ENCODE data around the gene CCT3. TPM values are rescaled to one million over a fixed set of nuclear protein-coding genes. Genes with fewer than 3 reads are reported as not detected.
"Not testable (repeated sequence)": the region's sequence is repeated elsewhere in the genome, so short reads cannot be mapped to it uniquely, and the experiment has no call there.

Gene CCT3
- polyA plus RNA-seq, 2 donors: 61.2 to 149 TPM

DNA sequence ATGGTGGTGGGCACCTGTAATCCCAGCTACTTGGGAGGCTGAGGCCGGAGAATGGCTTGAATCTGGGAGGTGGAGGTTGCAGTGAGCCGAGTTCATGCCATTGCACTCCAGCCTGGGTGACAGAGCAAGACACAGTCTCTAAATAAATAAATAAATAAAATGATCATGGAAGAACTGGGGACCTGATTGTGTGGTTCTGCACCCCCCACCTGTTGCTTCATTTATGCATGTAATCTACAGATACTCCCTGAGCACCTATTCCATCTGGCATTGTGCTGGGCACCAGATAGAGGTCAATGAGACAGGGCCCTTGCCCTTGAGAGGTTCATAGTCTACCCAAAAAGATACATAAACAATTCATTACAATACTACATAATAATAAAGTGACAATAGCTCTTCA is 19.9 kb upstream of the CCT3 start:
- no peaks in the 10 kb centered on the region for H3K36me3 ChIP-seq (ENCODE audit: control insufficient read depth in 2 of 2, insufficient read depth in 2 of 2, low read length in 1 of 2)

DNA sequence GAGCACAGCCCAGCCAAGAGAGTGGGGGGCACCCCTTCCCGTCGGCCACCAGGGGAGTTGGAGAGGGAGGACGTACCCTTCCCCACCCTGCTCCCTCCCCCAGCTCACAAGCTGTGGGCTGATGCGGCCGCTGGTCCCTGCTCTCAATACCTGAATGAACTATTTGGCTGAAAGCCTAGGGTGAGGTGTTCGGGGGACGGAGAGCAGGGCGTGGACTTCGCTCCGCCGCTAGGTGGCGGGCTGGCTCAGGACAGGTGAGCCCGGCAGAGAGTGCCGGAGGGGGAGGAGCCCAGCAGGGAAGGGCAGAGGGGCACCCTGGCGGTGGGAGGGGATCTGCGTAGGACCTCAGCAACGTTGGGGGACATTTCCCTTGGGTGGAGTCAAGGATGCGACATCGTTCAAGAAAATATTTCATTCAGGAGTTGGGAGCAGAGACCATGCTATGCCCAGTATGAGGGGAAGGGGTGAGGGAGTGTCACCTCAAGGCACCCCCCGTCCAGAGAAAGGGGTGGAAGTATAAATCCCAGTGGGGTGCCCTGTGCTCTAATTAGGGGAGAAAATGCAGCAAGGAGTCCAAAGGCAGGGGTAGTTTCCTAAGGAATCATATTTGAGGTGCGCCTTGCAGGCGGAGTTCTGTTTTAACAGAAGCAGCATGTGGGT is 18.9 kb upstream of the CCT3 start:
- 9 to 10% methylated on average over 22 of the region's 22 CpGs for WGBS, 2 donors
- no peaks in the 10 kb centered on the region for H3K27me3 ChIP-seq (ENCODE audit: control insufficient read depth in 1 of 2, insufficient read depth in 2 of 2, low read length in 2 of 2)

More for the DNA sequence above, 19.9 kb upstream of the CCT3 start:
- Histone ChIP-seq H3K4me3 (ENCODE audit: low read depth in 1 of 2, low read length in 2 of 2) (no peak overlapping the region), H3K4me1 (ENCODE audit: control insufficient read depth in 2 of 2, insufficient read depth in 2 of 2, low read length in 1 of 2) (peaks cover 0 to 5% of the 10 kb centered on the region in 2 donors), H3K9me3 (ENCODE audit: control insufficient read depth in 2 of 2, insufficient read depth in 1 of 2, low read depth in 1 of 2, low read length in 1 of 2) (no peaks in the 10 kb centered on the region), H3K27me3 (ENCODE audit: control insufficient read depth in 1 of 2, insufficient read depth in 2 of 2, low read length in 2 of 2) (no peaks in the 10 kb centered on the region), H3K27ac (ENCODE audit: low read depth in 2 of 2, low read length in 1 of 2) (no peak overlapping the region)
- 95 to 98% methylated on average over 2 of the region's 2 CpGs for WGBS, 2 donors

DNA sequence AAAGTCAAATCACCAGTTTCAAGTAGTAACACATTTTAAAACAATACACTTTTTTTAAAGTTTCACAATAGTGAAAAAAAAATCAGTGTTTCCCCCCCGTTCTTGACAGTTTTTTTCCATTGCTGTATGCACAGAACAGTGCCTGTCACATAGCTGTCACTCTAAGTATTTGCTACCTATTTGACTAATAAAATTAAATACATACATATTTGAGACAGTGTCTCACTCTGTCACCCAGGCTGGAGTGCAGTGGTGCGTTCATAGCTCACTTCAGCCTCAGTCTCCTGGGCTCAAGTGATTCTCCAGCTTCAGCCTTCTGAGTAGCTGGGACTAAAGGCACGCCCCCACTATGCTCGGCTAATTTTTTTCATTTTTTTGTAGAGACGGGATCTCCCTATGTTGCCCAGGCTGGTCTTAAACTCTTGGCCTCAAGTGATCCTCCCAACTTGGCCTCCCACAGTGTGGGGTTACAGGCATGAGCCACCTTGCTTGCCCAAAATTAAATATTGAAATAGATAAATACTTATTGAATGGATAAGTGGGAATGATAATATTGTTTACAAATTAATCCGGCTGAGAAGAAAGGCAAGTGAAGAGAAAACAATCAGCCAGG is 18.3 kb upstream of the CCT3 start:
- H3K4me1 ChIP-seq (ENCODE audit: control insufficient read depth in 2 of 2, insufficient read depth in 2 of 2, low read length in 1 of 2): peaks cover 0 to 5% of the 10 kb centered on the region in 2 donors
- no peak overlapping the region for H3K4me3 ChIP-seq (ENCODE audit: low read depth in 1 of 2, low read length in 2 of 2)
- H3K36me3 ChIP-seq (ENCODE audit: control insufficient read depth in 2 of 2, insufficient read depth in 2 of 2, low read length in 1 of 2): no peaks in the 10 kb centered on the region
- WGBS, 2 donors: 40 to 45% methylated on average over 6 of the region's 6 CpGs
- H3K27ac ChIP-seq (ENCODE audit: low read depth in 2 of 2, low read length in 1 of 2): no peak overlapping the region
- H3K27me3 ChIP-seq (ENCODE audit: control insufficient read depth in 1 of 2, insufficient read depth in 2 of 2, low read length in 2 of 2): no peaks in the 10 kb centered on the region
- no peaks in the 10 kb centered on the region for H3K9me3 ChIP-seq (ENCODE audit: control insufficient read depth in 2 of 2, insufficient read depth in 1 of 2, low read depth in 1 of 2, low read length in 1 of 2)

More for the DNA sequence above, 18.9 kb upstream of the CCT3 start:
- no peaks in the 10 kb centered on the region for H3K36me3 ChIP-seq (ENCODE audit: control insufficient read depth in 2 of 2, insufficient read depth in 2 of 2, low read length in 1 of 2)
- no peak overlapping the region for H3K27ac ChIP-seq (ENCODE audit: low read depth in 2 of 2, low read length in 1 of 2)
- peaks cover 0 to 5% of the 10 kb centered on the region in 2 donors for H3K4me1 ChIP-seq (ENCODE audit: control insufficient read depth in 2 of 2, insufficient read depth in 2 of 2, low read length in 1 of 2)
- no peaks in the 10 kb centered on the region for H3K9me3 ChIP-seq (ENCODE audit: control insufficient read depth in 2 of 2, insufficient read depth in 1 of 2, low read depth in 1 of 2, low read length in 1 of 2)
- H3K4me3 ChIP-seq (ENCODE audit: low read depth in 1 of 2, low read length in 2 of 2): no peak overlapping the region

DNA sequence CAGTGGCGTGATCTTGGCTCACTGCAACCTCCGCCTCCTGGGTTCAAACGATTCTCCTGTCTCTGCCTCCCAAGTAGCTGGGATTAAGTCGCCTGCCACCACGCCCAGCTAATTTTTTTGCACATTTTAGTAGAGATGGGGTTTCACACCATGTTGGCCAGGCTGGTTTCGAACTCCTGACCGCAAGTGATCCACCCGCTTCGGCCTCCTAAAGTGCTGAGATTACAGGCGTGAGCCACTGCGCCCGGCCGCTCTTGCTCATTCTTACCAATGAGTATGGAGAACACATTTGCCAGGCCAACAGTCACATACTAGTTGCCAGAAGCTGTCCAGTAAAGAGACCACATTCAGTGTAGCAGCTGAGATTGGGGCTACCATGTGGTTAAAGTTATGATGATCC is 14.4 kb upstream of the CCT3 start:
- not testable (repeated sequence) for H3K9me3 ChIP-seq (ENCODE audit: control insufficient read depth in 2 of 2, insufficient read depth in 1 of 2, low read depth in 1 of 2, low read length in 1 of 2); H3K27ac ChIP-seq (ENCODE audit: low read depth in 2 of 2, low read length in 1 of 2); H3K4me1 ChIP-seq (ENCODE audit: control insufficient read depth in 2 of 2, insufficient read depth in 2 of 2, low read length in 1 of 2); H3K27me3 ChIP-seq (ENCODE audit: control insufficient read depth in 1 of 2, insufficient read depth in 2 of 2, low read length in 2 of 2); H3K36me3 ChIP-seq (ENCODE audit: control insufficient read depth in 2 of 2, insufficient read depth in 2 of 2, low read length in 1 of 2); H3K4me3 ChIP-seq (ENCODE audit: low read depth in 1 of 2, low read length in 2 of 2)
- 87 to 93% methylated on average over 13 of the region's 13 CpGs for WGBS, 2 donors

DNA sequence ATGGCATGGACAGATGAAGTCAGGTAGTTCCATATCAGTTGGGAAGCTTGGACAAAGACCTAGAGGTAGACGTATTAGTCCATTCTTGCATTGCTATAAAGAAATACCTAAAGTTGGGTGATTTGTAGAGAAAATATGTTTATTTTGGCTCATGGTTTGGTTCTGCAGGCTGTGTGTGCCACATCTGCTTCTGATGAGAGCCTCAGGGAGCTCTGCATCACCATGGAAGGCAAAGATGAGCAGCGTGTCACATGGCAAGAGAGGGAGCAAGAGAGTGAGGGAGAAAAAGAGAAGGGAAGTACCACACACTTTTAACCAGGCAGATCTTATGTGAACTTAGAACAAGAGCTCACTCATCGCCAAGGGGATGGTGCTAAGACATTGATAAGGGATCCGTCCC is 9.2 kb upstream of the CCT3 start:
- no peaks in the 10 kb centered on the region for H3K27me3 ChIP-seq (ENCODE audit: control insufficient read depth in 1 of 2, insufficient read depth in 2 of 2, low read length in 2 of 2)
- H3K27ac ChIP-seq (ENCODE audit: low read depth in 2 of 2, low read length in 1 of 2): no peak overlapping the region
- no peaks in the 10 kb centered on the region for H3K36me3 ChIP-seq (ENCODE audit: control insufficient read depth in 2 of 2, insufficient read depth in 2 of 2, low read length in 1 of 2)
- no peaks in the 10 kb centered on the region for H3K4me1 ChIP-seq (ENCODE audit: control insufficient read depth in 2 of 2, insufficient read depth in 2 of 2, low read length in 1 of 2)
- H3K4me3 ChIP-seq (ENCODE audit: low read depth in 1 of 2, low read length in 2 of 2): no peak overlapping the region
- 72 to 81% methylated on average over 4 of the region's 4 CpGs for WGBS, 2 donors
- H3K9me3 ChIP-seq (ENCODE audit: control insufficient read depth in 2 of 2, insufficient read depth in 1 of 2, low read depth in 1 of 2, low read length in 1 of 2): no peaks in the 10 kb centered on the region

DNA sequence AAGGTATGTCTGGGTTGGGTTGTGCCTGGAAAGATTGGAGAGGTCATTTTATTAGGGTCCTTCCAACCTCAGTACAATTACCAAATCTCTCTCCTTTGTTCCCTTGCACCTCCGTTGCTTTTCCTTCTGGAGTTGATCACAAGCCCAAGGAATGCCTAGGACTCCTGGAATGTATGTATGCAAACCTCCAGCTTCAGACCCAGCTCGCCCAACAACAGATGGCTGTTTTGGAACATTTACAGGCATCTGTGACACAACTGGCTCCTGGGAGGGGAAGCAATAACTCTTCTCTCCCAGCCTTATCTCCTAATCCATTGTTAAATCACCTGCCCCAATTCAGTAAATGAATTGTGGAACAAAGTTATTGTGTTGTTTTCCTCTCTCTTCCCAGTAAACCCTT is 8.5 kb upstream of the CCT3 start:
- 62 to 64% methylated on average over 2 of the region's 2 CpGs for WGBS, 2 donors
- Histone ChIP-seq H3K36me3 (ENCODE audit: control insufficient read depth in 2 of 2, insufficient read depth in 2 of 2, low read length in 1 of 2) (no peaks in the 10 kb centered on the region), H3K9me3 (ENCODE audit: control insufficient read depth in 2 of 2, insufficient read depth in 1 of 2, low read depth in 1 of 2, low read length in 1 of 2) (no peaks in the 10 kb centered on the region), H3K4me1 (ENCODE audit: control insufficient read depth in 2 of 2, insufficient read depth in 2 of 2, low read length in 1 of 2) (no peaks in the 10 kb centered on the region), H3K27ac (ENCODE audit: low read depth in 2 of 2, low read length in 1 of 2) (no peak overlapping the region), H3K27me3 (ENCODE audit: control insufficient read depth in 1 of 2, insufficient read depth in 2 of 2, low read length in 2 of 2) (no peaks in the 10 kb centered on the region), H3K4me3 (ENCODE audit: low read depth in 1 of 2, low read length in 2 of 2) (no peak overlapping the region)

DNA sequence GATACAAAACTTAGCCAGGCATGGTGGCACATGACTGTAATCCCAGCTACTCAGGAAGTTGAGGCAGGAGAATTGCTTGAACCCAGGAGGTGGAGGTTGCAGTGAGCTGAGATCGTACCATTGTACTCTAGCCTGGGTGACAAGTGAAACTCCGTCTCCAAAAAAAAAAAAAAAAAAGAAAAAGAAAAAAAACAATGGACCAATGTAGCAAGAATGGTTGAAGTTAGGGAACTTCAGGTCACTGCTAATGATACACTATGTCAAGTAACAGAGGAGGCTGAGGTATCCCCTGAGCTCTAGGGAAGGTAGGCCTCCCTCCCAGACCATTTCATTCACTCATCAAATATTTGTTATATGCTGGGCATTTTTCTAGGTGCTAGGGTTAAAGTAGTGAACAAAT is 7.9 kb upstream of the CCT3 start:
- not testable (repeated sequence) for H3K4me1 ChIP-seq (ENCODE audit: control insufficient read depth in 2 of 2, insufficient read depth in 2 of 2, low read length in 1 of 2); H3K27me3 ChIP-seq (ENCODE audit: control insufficient read depth in 1 of 2, insufficient read depth in 2 of 2, low read length in 2 of 2); H3K27ac ChIP-seq (ENCODE audit: low read depth in 2 of 2, low read length in 1 of 2); H3K4me3 ChIP-seq (ENCODE audit: low read depth in 1 of 2, low read length in 2 of 2); H3K36me3 ChIP-seq (ENCODE audit: control insufficient read depth in 2 of 2, insufficient read depth in 2 of 2, low read length in 1 of 2); H3K9me3 ChIP-seq (ENCODE audit: control insufficient read depth in 2 of 2, insufficient read depth in 1 of 2, low read depth in 1 of 2, low read length in 1 of 2)
- WGBS, 2 donors: 90 to 93% methylated on average over 2 of the region's 2 CpGs

DNA sequence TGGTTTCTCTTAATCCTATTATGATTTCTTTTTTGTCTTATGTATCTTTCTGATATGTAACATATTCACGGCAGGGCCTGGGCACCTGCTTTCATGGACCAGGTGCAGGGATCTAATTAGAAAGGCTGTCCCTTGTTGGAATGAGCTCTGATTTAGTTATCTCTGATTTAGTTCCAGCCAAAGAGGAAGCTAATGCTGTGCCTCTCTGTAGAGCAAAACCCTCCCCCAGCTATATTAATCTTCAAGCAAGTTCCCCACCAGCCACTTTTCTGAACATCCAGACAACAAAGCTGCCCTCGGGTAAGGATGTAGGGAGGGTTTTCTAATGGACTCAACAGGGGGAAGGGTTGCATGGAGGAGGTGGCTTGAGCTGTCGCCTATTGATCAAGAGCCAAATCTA is 6.3 kb upstream of the CCT3 start:
- 74 to 83% methylated on average over 3 of the region's 3 CpGs for WGBS, 2 donors
- H3K4me3 ChIP-seq (ENCODE audit: low read depth in 1 of 2, low read length in 2 of 2): no peak overlapping the region
- H3K4me1 ChIP-seq (ENCODE audit: control insufficient read depth in 2 of 2, insufficient read depth in 2 of 2, low read length in 1 of 2): no peaks in the 10 kb centered on the region

DNA sequence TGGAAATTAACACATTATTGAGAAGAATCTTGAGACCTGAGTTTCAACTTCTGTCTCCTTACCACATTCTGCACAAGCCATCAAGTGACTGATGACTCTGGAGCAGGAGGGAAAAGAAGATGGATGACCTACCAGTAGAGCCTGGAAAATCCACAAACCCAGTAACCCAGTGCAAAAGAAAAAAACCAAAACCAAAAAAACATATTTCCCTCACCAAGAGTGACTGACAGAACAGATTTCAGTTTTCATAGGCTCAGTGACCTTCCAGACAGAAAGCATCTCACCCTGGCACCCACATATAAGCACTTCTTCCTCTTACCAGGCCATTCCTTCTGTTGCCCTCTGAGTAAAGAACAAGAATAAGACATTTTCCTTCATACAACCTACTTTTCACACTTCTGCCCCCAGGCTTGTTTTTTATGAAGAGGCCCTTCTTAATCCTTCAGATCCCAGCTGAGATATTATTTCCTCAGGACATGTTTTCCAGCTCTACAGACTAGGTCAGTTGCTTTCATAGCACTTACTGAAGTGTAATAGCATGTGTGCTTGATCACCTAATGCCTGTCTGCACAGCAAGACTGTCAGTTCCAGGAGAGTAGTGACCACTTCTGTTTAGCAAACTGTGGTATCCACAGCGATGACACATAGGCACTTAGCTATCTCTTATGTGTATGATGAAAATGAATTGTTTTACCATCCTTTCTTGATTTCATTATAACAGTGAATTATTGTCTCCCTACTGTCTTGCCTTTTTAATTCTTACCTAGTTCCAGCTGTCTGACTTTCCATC is 4.3 kb upstream of the CCT3 start:
- H3K27me3 ChIP-seq (ENCODE audit: control insufficient read depth in 1 of 2, insufficient read depth in 2 of 2, low read length in 2 of 2): no peaks in the 10 kb centered on the region
- no peaks in the 10 kb centered on the region for H3K36me3 ChIP-seq (ENCODE audit: control insufficient read depth in 2 of 2, insufficient read depth in 2 of 2, low read length in 1 of 2)
- no peaks in the 10 kb centered on the region for H3K4me1 ChIP-seq (ENCODE audit: control insufficient read depth in 2 of 2, insufficient read depth in 2 of 2, low read length in 1 of 2)
- no peak overlapping the region for H3K27ac ChIP-seq (ENCODE audit: low read depth in 2 of 2, low read length in 1 of 2)
- no peak overlapping the region for H3K4me3 ChIP-seq (ENCODE audit: low read depth in 1 of 2, low read length in 2 of 2)
- no peaks in the 10 kb centered on the region for H3K9me3 ChIP-seq (ENCODE audit: control insufficient read depth in 2 of 2, insufficient read depth in 1 of 2, low read depth in 1 of 2, low read length in 1 of 2)
- 80 to 94% methylated on average over 1 of the region's 1 CpG for WGBS, 2 donors

More for the DNA sequence above, 6.3 kb upstream of the CCT3 start:
- Histone ChIP-seq H3K9me3 (ENCODE audit: control insufficient read depth in 2 of 2, insufficient read depth in 1 of 2, low read depth in 1 of 2, low read length in 1 of 2) (no peaks in the 10 kb centered on the region), H3K27me3 (ENCODE audit: control insufficient read depth in 1 of 2, insufficient read depth in 2 of 2, low read length in 2 of 2) (no peaks in the 10 kb centered on the region), H3K36me3 (ENCODE audit: control insufficient read depth in 2 of 2, insufficient read depth in 2 of 2, low read length in 1 of 2) (no peaks in the 10 kb centered on the region), H3K27ac (ENCODE audit: low read depth in 2 of 2, low read length in 1 of 2) (no peak overlapping the region)
